HG03159 (cell line): ENCODE results near the gene KLHDC1.
"Not testable (repeated sequence)": the region's sequence is repeated elsewhere in the genome, so short reads cannot be mapped to it uniquely, and the experiment has no call there.

Experiments
- ATAC-seq: cut with Tn5 transposase; IDR thresholded peaks from one replicate; pipeline ENCODE4 v1.9.1; 2021; ENCODE audit warnings: mild to moderate bottlenecking, moderate library complexity; ENCODE audit not compliant: unreplicated experiment

KLHDC1 gene

DNA sequence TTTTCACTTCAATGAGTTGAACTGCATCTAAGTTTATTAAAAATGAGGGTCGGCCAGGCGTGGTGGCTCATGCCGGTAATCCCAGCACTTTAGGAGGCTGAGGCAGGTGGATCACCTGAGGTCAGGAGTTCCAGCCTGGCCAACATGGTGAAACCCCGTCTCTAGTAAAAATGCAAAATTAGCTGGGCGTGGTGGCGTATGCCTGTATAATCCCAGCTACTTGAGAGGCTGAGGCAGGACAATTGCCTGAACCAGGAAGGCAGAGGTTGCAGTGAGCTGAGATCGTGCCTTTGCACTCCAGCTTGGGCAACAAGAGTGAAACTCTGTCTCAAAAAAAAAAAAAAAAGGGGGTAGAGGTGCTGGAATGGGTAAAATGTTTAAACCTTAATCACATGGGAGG lies 88.1 kb downstream of the KLHDC1 start:
- not testable (repeated sequence) for ATAC-seq

DNA sequence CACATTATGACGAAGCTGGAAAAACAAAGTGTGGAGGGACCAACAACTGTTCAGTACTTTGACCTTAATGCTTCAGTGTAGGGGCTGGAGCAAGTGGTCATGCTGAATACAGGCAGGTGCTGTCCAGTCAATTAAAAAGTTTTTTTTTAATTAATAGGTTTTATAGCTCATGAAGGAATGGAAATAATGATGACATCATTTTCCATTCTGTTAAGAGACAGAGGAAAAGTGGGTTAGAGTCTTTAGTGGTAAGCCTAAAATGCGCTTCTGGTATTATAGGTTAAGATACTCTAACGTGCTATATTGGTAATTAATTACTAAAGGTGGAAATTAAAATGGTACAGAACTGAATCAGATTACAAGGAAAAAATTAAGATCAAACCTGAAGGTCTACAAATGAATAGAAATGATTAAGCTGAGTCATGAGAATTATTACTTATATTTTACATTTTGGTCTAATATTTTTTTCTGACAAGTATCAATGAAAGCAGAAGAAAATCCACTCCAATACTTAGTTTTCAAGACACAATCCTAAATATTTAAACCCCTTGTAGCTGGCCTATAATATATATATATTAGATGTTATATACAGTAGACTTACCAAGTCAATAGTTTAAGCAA lies 90.6 kb downstream of the KLHDC1 start:
- no peak for ATAC-seq

DNA sequence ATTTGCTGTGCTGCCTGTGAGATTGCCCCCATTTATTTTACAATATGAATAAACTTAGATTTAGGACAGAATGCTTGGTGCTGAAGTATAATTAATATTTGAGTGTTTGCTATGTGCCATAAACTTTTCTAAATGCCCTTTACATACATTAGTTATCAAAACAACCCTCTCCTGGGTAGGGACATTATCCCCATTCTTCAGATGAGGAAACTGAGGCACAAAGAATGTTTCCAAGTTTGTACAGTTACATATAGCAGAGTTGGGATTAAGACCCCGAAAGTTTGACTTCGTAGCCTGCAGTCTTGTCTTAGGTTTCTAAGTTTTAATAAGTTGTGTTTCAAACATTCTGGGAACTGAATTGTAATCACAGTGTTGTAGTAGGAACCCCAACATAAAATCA lies 93.4 kb downstream of the KLHDC1 start:
- no peak for ATAC-seq

DNA sequence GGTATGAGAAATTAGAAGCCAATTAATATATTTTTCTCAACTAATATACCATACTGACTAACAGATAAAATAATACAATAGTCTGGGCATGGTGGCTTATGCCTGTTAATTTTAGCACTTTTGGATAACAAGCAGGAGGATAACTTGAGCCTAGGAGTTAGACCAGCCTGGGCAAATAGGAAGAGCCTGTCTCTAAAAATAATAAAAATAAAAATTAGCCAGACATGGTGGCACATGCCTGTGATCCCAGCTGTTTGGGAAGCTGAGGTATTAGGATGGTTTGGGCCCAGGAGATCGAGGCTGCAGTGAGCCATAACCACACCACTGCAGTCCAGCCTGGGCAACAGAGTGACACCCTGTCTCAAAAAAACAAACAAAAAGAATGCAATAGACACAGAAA lies 99.7 kb downstream of the KLHDC1 start:
- no peak for ATAC-seq

- no peak for ATAC-seq
Measured at GRCh38 chr14:49796025-49796424, 103.1 kb downstream of the KLHDC1 start.
